Stomach (tissue), 9 donors: ENCODE data around the gene RFX6. TPM values are rescaled to one million over a fixed set of nuclear protein-coding genes. Genes with fewer than 3 reads are reported as not detected.

Experiments used
- DNase-seq, 2 donors: peaks; one replicate each; pipeline versions ENCODE4 v3.0.0 to v3.0.0-alpha.2; 2013 to 2019
- H3K27ac ChIP-seq, 5 donors: fragments of 200-600 bp in 4 of 5; sonication (generic) in 4 of 5; one replicate each; pipeline ENCODE4 v1.5.1; 2013 to 2019; ENCODE audit warnings: mild to moderate bottlenecking in 1 of 5, moderate library complexity in 1 of 5
- H3K27me3 ChIP-seq, 3 donors: fragments of 200-600 bp; sonication (generic); one replicate each; pipeline ENCODE4 v1.5.1; 2017 to 2019; ENCODE audit warnings: mixed run types in 1 of 3
- H3K36me3 ChIP-seq, 4 donors: fragments of 200-600 bp; sonication (generic); 1 replicate in 3 of 4; 2 replicates in 1 of 4; pipeline ENCODE4 v1.5.1; 2016 to 2019
- H3K4me1 ChIP-seq, 4 donors: fragments of 200-600 bp; sonication (generic); one replicate each; pipeline ENCODE4 v1.5.1; 2016 to 2019
- H3K4me3 ChIP-seq, 4 donors: fragments of 200-600 bp; sonication (generic) in 3 of 4; one replicate each; pipeline ENCODE4 v1.5.1; 2016 to 2019; ENCODE audit warnings: mild to moderate bottlenecking in 1 of 4
- H3K9me3 ChIP-seq, 4 donors: fragments of 200-600 bp; sonication (generic); one replicate each; pipeline ENCODE4 v1.5.1; 2016 to 2019
- CTCF ChIP-seq, 7 experiments: fragments of 450-650 bp in 4 of 7; fragments of 200-600 bp in 3 of 7; sonication (generic) in 3 of 7; IDR thresholded peaks; one replicate each; pipeline ENCODE4 v1.5.1; 2016 to 2019; ENCODE audit warnings: antibody characterized with exemption in 7 of 7, control low read depth in 2 of 7, mild to moderate bottlenecking in 1 of 7
- EP300 ChIP-seq: sonication (generic); formaldehyde crosslinking; IDR thresholded peaks from one replicate; pipeline ENCODE4 v1.6.1; 2017; ENCODE audit warnings: antibody characterized with exemption
- POLR2A ChIP-seq, 4 donors: fragments of 450-650 bp; IDR thresholded peaks; one replicate each; pipeline ENCODE4 v1.6.1; 2016; ENCODE audit warnings: antibody characterized with exemption in 4 of 4, control low read depth in 2 of 4, mild to moderate bottlenecking in 1 of 4, moderate library complexity in 1 of 4
- POLR2AphosphoS5 ChIP-seq, 3 donors: sonication (generic); formaldehyde crosslinking; IDR thresholded peaks; one replicate each; pipeline ENCODE4 v1.6.1; 2016; ENCODE audit warnings: antibody characterized with exemption in 3 of 3
- WGBS, 5 donors: extraction: QIAGEN DNeasy Blood & Tissue Kit in 3 of 5; methylation state at CpG; one replicate each; pipeline versions ENCODE4 v1.1.5 to v1.1.7; 2013 to 2018; 5-methylcytosine and 5-hydroxymethylcytosine counted together
- intact Hi-C: fragments of 100-400 bp; cut with DNase I; formaldehyde crosslinking; loops from one replicate; pipeline ENCODE4 v1.15.1; 2023; ENCODE audit warnings: low total_unique reads
- polyA plus RNA-seq, 3 donors: library from polyadenylated mRNA; stranded (reverse); fragments of 200-250 nt; gene quantifications; one replicate each; pipeline ENCODE4 v1.2.3, GENCODE V29; 2013
- total RNA-seq, 5 donors: library from RNA; depleted of rRNA; stranded (reverse); fragments of >200 nt; gene quantifications; one replicate each; pipeline versions ENCODE4 v1.1.0 to v1.2.3, GENCODE V29; 2014 to 2016
- donor health status: healthy with polysubstance abuse.
- donor health status: Bipolar disorder and iron deficiency.
- donor health status: healthy.

Gene RFX6
- total and polyA plus RNA-seq, 8 donors: 0.55 to 2.9 (median 1.7) TPM; not detected in 2

GRCh38 chr6:116876107-116876506 is 935 bp upstream of the RFX6 start:
- 22 to 36% (median 28%) methylated on average over 8 of the region's 8 CpGs for WGBS, 5 donors
- Histone ChIP-seq H3K9me3 (peaks cover 0 to 9% (median 3%) of the 10 kb centered on the region in 4 donors), H3K27me3 (peaks cover 0 to 43% (median 37%) of the 10 kb centered on the region in 3 donors), H3K27ac (no peak overlapping the region), H3K4me1 (peaks cover 11 to 17% (median 15%) of the 10 kb centered on the region in 4 donors), H3K4me3 (peak overlapping the region in 3 of 4 donors; percentile 45 to 49 (median 49)), H3K36me3 (no peaks in the 10 kb centered on the region)
- intact Hi-C loops: no loop called here
- TF ChIP-seq POLR2AphosphoS5 (IDR thresholded peaks at IDR 0.05) (no peak), EP300 (no peak), POLR2A (IDR thresholded peaks at IDR 0.05) (no peak), CTCF (IDR thresholded peaks at IDR 0.05) (no peak)
- no peak for DNase-seq

- DNase-seq: peak in 1 of 2 donors; percentile 11
- peak overlapping the region; percentile 37 to 49 (median 47) for H3K4me3 ChIP-seq
- 4 to 12% (median 7%) methylated on average over 10 of the region's 10 CpGs for WGBS, 5 donors
- no peak for TF ChIP-seq POLR2AphosphoS5 (IDR thresholded peaks at IDR 0.05)
- intact Hi-C loops: no loop called here
- H3K36me3 ChIP-seq: no peaks in the 10 kb centered on the region
- H3K9me3 ChIP-seq: peaks cover 0 to 3% (median under 1%) of the 10 kb centered on the region in 4 donors
- H3K27me3 ChIP-seq: peaks cover 0 to 43% (median 37%) of the 10 kb centered on the region in 3 donors
- no peak overlapping the region for H3K27ac ChIP-seq
- peaks cover 11 to 17% (median 15%) of the 10 kb centered on the region in 4 donors for H3K4me1 ChIP-seq
Observed at GRCh38 chr6:116877743-116878142, 701 bp downstream of the RFX6 start.

- no peaks in the 10 kb centered on the region for H3K9me3 ChIP-seq
- H3K4me1 ChIP-seq: peaks cover 11 to 16% (median 15%) of the 10 kb centered on the region in 4 donors
- DNase-seq: peak in 1 of 2 donors; percentile 23
- H3K36me3 ChIP-seq: no peaks in the 10 kb centered on the region
- no peak overlapping the region for H3K27ac ChIP-seq
- H3K27me3 ChIP-seq: peaks cover 0 to 20% (median 20%) of the 10 kb centered on the region in 3 donors
- intact Hi-C loops: no loop called here
- H3K4me3 ChIP-seq: no peak overlapping the region
- TF ChIP-seq POLR2A (IDR thresholded peaks at IDR 0.05) (no peak), CTCF (IDR thresholded peaks at IDR 0.05) (peak in 1 of 7 experiments; percentile 12)
Observed at GRCh38 chr6:116881236-116881635, 4.2 kb downstream of the RFX6 start.

- intact Hi-C loops: no loop called here
- H3K4me3 ChIP-seq: no peak overlapping the region
- H3K9me3 ChIP-seq: no peaks in the 10 kb centered on the region
- H3K27me3 ChIP-seq: peaks cover 0 to 3% (median 2%) of the 10 kb centered on the region in 3 donors
- WGBS, 5 donors: 74 to 86% (median 78%) methylated on average over 1 of the region's 1 CpG
- H3K4me1 ChIP-seq: no peaks in the 10 kb centered on the region
- no peak for DNase-seq
- H3K36me3 ChIP-seq: no peaks in the 10 kb centered on the region
- H3K27ac ChIP-seq: no peak overlapping the region
- no peak for TF ChIP-seq POLR2AphosphoS5 (IDR thresholded peaks at IDR 0.05)
- no peak for TF ChIP-seq CTCF (IDR thresholded peaks at IDR 0.05)
- no peak for TF ChIP-seq POLR2A (IDR thresholded peaks at IDR 0.05)
Observed at GRCh38 chr6:116883005-116883404, 6.0 kb downstream of the RFX6 start.

GRCh38 chr6:116884530-116884929 is 7.5 kb downstream of the RFX6 start:
- peak in 1 of 2 donors; percentile 7 for DNase-seq
- Histone ChIP-seq H3K27me3 (no peaks in the 10 kb centered on the region), H3K36me3 (no peaks in the 10 kb centered on the region), H3K27ac (no peak overlapping the region), H3K9me3 (no peaks in the 10 kb centered on the region), H3K4me1 (no peaks in the 10 kb centered on the region), H3K4me3 (no peak overlapping the region)
- intact Hi-C loops: no loop called here
- TF ChIP-seq CTCF (IDR thresholded peaks at IDR 0.05) (no peak), POLR2AphosphoS5 (IDR thresholded peaks at IDR 0.05) (no peak), POLR2A (IDR thresholded peaks at IDR 0.05) (no peak), EP300 (no peak)
- 47 to 64% (median 57%) methylated on average over 3 of the region's 3 CpGs for WGBS, 5 donors
